Measurements from ENCODE around the gene CH25H.

GRCh38 chr10:89185658-89186057 is 21.5 kb downstream of the CH25H start:
- no peak for TF ChIP-seq POLR2AphosphoS5 (IDR thresholded peaks at IDR 0.05)
- no peak for TF ChIP-seq CTCF (IDR thresholded peaks at IDR 0.05)
